ENCODE measurements around the gene NBAS. TPM values are rescaled to one million over a fixed set of nuclear protein-coding genes. Genes with fewer than 3 reads are reported as not detected.

Gene NBAS
- total RNA-seq, 2 experiments from 2014 or later = 32.9 to 34.0 TPM

GRCh38 chr2:15596968-15597367 is 35.8 kb upstream of the NBAS start:
- Mint-ChIP-seq H3K4me1 (peaks cover 26% of the 10 kb centered on the region), H3K27me3 (no peaks in the 10 kb centered on the region), H3K27ac (no peak overlapping the region), H3K4me3 (no peak overlapping the region), H3K36me3 (peaks cover 40% of the 10 kb centered on the region), H3K9me3 (ENCODE audit: low read depth) (no peaks in the 10 kb centered on the region)
- CTCF ChIA-PET = interaction anchor here (0.8 kb wide), 1 partner anchor 35 kb away, joined by 3 read pairs; no protein-coding TSS in a partner anchor
- no peak for ATAC-seq
- DNase-seq = no peak

- Mint-ChIP-seq H3K9me3 (ENCODE audit: low read depth) (no peaks in the 10 kb centered on the region), H3K4me1 (peaks cover 28% of the 10 kb centered on the region), H3K36me3 (peaks cover 39% of the 10 kb centered on the region), H3K27me3 (no peaks in the 10 kb centered on the region), H3K27ac (no peak overlapping the region), H3K4me3 (no peak overlapping the region)
- CTCF ChIA-PET = interaction anchor here (1.4 kb wide), 1 partner anchor 35 kb away, joined by 3 read pairs; the partner anchor contains the start of gene NBAS
- ATAC-seq = no peak
- DNase-seq = no peak
Measured at GRCh38 chr2:15596350-15596749, 35.2 kb upstream of the NBAS start.

- no peaks in the 10 kb centered on the region for H3K27me3 Mint-ChIP-seq
- no peaks in the 10 kb centered on the region for H3K9me3 Mint-ChIP-seq (ENCODE audit: low read depth)
- H3K36me3 Mint-ChIP-seq = peaks cover 36% of the 10 kb centered on the region
- no peak overlapping the region for H3K27ac Mint-ChIP-seq
- H3K4me1 Mint-ChIP-seq = peaks cover 32% of the 10 kb centered on the region
- DNase-seq = no peak
- CTCF ChIA-PET = interaction anchor here (1.4 kb wide), 1 partner anchor 34 kb away, joined by 3 read pairs; the partner anchor contains the start of gene NBAS
- no peak for ATAC-seq
- no peak overlapping the region for H3K4me3 Mint-ChIP-seq
Measured at GRCh38 chr2:15595936-15596335, 34.8 kb upstream of the NBAS start.

- Mint-ChIP-seq H3K4me1 (peaks cover 33% of the 10 kb centered on the region), H3K9me3 (ENCODE audit: low read depth) (no peaks in the 10 kb centered on the region), H3K4me3 (no peak overlapping the region), H3K27ac (no peak overlapping the region), H3K27me3 (no peaks in the 10 kb centered on the region), H3K36me3 (peaks cover 32% of the 10 kb centered on the region)
- DNase-seq = no peak
- ATAC-seq = no peak
- CTCF ChIA-PET = interaction anchor here (1.4 kb wide), 1 partner anchor 34 kb away, joined by 3 read pairs; the partner anchor contains the start of gene NBAS
Measured at GRCh38 chr2:15595342-15595905, 34.3 kb upstream of the NBAS start.

- H3K9me3 Mint-ChIP-seq (ENCODE audit: low read depth) = no peaks in the 10 kb centered on the region
- no peaks in the 10 kb centered on the region for H3K27me3 Mint-ChIP-seq
- peaks cover 31% of the 10 kb centered on the region for H3K4me1 Mint-ChIP-seq
- peaks cover 28% of the 10 kb centered on the region for H3K36me3 Mint-ChIP-seq
- no peak overlapping the region for H3K27ac Mint-ChIP-seq
- no peak for ATAC-seq
- H3K4me3 Mint-ChIP-seq = no peak overlapping the region
- DNase-seq = no peak
- CTCF ChIA-PET = interaction anchor here (0.8 to 1.4 kb wide), 4 partner anchors 15 to 1015 kb away, joined by 3 to 5 read pairs (median 3); partner anchors contain the start of gene NBAS
Measured at GRCh38 chr2:15594291-15595256, 33.4 kb upstream of the NBAS start.

- DNase-seq = no peak
- H3K4me1 Mint-ChIP-seq = peaks cover 30% of the 10 kb centered on the region
- H3K4me3 Mint-ChIP-seq = peak overlapping the region; percentile 90
- H3K9me3 Mint-ChIP-seq (ENCODE audit: low read depth) = no peaks in the 10 kb centered on the region
- no peaks in the 10 kb centered on the region for H3K27me3 Mint-ChIP-seq
- peaks cover 26% of the 10 kb centered on the region for H3K36me3 Mint-ChIP-seq
- no peak overlapping the region for H3K27ac Mint-ChIP-seq
- no peak for ATAC-seq
- CTCF ChIA-PET = interaction anchor here (0.9 to 1.1 kb wide), 2 partner anchors 12 to 1016 kb away, joined by 3 read pairs; no protein-coding TSS in a partner anchor
Measured at GRCh38 chr2:15593327-15593705, 32.2 kb upstream of the NBAS start.

- DNase-seq (peak; percentile 88), ATAC-seq (peak; percentile 97)
- H3K4me3 Mint-ChIP-seq = peak within 1 kb of the TSS; percentile 90
- peaks cover 30% of the 10 kb centered on the region for H3K4me1 Mint-ChIP-seq
- H3K9me3 Mint-ChIP-seq (ENCODE audit: low read depth) = no peaks in the 10 kb centered on the region
- peak within 1 kb of the TSS; percentile 88 for H3K27ac Mint-ChIP-seq
- CTCF ChIA-PET = interaction anchor here (0.7 to 1.3 kb wide), 6 partner anchors 9 to 44 kb away, joined by 3 to 7 read pairs (median 3); partner anchors contain the start of gene NBAS
- H3K27me3 Mint-ChIP-seq = no peaks in the 10 kb centered on the region
- H3K36me3 Mint-ChIP-seq = peaks cover 18% of the 10 kb centered on the region
Measured at GRCh38 chr2:15591692-15592463, 30.7 kb upstream of the NBAS start, which contains the start of gene DDX1. Gene DDX1, plus strand, starts transcription at chr2:15591868. Its CDS starts 66 bp downstream, at chr2:15591934.

GRCh38 chr2:15591373-15591691 is 30.2 kb upstream of the NBAS start:
- DNase-seq (no peak), ATAC-seq (no peak)

GRCh38 chr2:15588329-15588919 is 27.3 kb upstream of the NBAS start:
- DNase-seq = peak; percentile 44
- no peaks in the 10 kb centered on the region for H3K9me3 Mint-ChIP-seq (ENCODE audit: low read depth)

More at GRCh38 chr2:15591373-15591691, 30.2 kb upstream of the NBAS start:
- H3K9me3 Mint-ChIP-seq (ENCODE audit: low read depth) = no peaks in the 10 kb centered on the region
- H3K27ac Mint-ChIP-seq = peak overlapping the region; percentile 88
- H3K36me3 Mint-ChIP-seq = peaks cover 15% of the 10 kb centered on the region
- H3K27me3 Mint-ChIP-seq = no peaks in the 10 kb centered on the region
- peak overlapping the region; percentile 90 for H3K4me3 Mint-ChIP-seq
- H3K4me1 Mint-ChIP-seq = peaks cover 30% of the 10 kb centered on the region
- CTCF ChIA-PET = interaction anchor here (0.7 to 1.5 kb wide), 6 partner anchors 10 to 30 kb away, joined by 3 to 8 read pairs (median 3); partner anchors contain the start of gene NBAS

GRCh38 chr2:15584767-15585469 is 23.8 kb upstream of the NBAS start:
- no peaks in the 10 kb centered on the region for H3K4me1 Mint-ChIP-seq
- no peak overlapping the region for H3K27ac Mint-ChIP-seq
- DNase-seq (no peak), ATAC-seq (no peak)
- H3K9me3 Mint-ChIP-seq (ENCODE audit: low read depth) = no peaks in the 10 kb centered on the region
- CTCF ChIA-PET = interaction anchor here (1.3 to 3.2 kb wide), 2 partner anchors 7 to 9 kb away, joined by 5 to 18 read pairs; no protein-coding TSS in a partner anchor
- H3K36me3 Mint-ChIP-seq = no peaks in the 10 kb centered on the region
- H3K27me3 Mint-ChIP-seq = no peaks in the 10 kb centered on the region
- H3K4me3 Mint-ChIP-seq = no peak overlapping the region

More at GRCh38 chr2:15588329-15588919, 27.3 kb upstream of the NBAS start:
- Mint-ChIP-seq H3K27ac (no peak overlapping the region), H3K4me3 (no peak overlapping the region), H3K27me3 (no peaks in the 10 kb centered on the region), H3K36me3 (no peaks in the 10 kb centered on the region), H3K4me1 (peaks cover 12% of the 10 kb centered on the region)
- ATAC-seq = no peak
- CTCF ChIA-PET = interaction anchor here (0.6 to 3.2 kb wide), 5 partner anchors 9 to 27 kb away, joined by 3 to 18 read pairs (median 3); partner anchors contain the start of gene NBAS

GRCh38 chr2:15584316-15584715 is 23.2 kb upstream of the NBAS start:
- Mint-ChIP-seq H3K4me3 (no peak overlapping the region), H3K27me3 (no peaks in the 10 kb centered on the region), H3K9me3 (ENCODE audit: low read depth) (no peaks in the 10 kb centered on the region), H3K36me3 (no peaks in the 10 kb centered on the region), H3K4me1 (no peaks in the 10 kb centered on the region), H3K27ac (no peak overlapping the region)
- CTCF ChIA-PET = interaction anchor here (1.3 kb wide), 1 partner anchor 8 kb away, joined by 5 read pairs; no protein-coding TSS in a partner anchor
- DNase-seq = no peak
- ATAC-seq = no peak

GRCh38 chr2:15583826-15584225 is 22.7 kb upstream of the NBAS start:
- Mint-ChIP-seq H3K36me3 (no peaks in the 10 kb centered on the region), H3K9me3 (ENCODE audit: low read depth) (no peaks in the 10 kb centered on the region), H3K27me3 (no peaks in the 10 kb centered on the region), H3K4me1 (no peaks in the 10 kb centered on the region), H3K27ac (no peak overlapping the region), H3K4me3 (no peak overlapping the region)
- ATAC-seq = no peak
- no peak for DNase-seq
- CTCF ChIA-PET = interaction anchor here (1.3 kb wide), 1 partner anchor 8 kb away, joined by 5 read pairs; no protein-coding TSS in a partner anchor

All from activated CD8-positive, alpha-beta memory T cell treated with anti-CD3 and anti-CD28 coated beads, Interleukin-2, amount 10 ng/mL, durations not matched to agents 7 days and 5 days (primary cell).